ENCODE measurements around the gene IMPDH2.

- no peak for TF ChIP-seq CTCF (IDR thresholded peaks at IDR 0.05; ENCODE audit: low read depth, low read length, poor library complexity, severe bottlenecking)
- no peak for TF ChIP-seq EZH2phosphoT487 (IDR thresholded peaks at IDR 0.05; ENCODE audit: borderline replicate concordance, low read length)
Measured at GRCh38 chr3:49004352-49005302, 24.6 kb downstream of the IMPDH2 start.
